GM19452 (cell line): ENCODE results near the gene STX18.
"Not testable (repeated sequence)": the region's sequence is repeated elsewhere in the genome, so short reads cannot be mapped to it uniquely, and the experiment has no call there.

ENCODE experiments used
- ATAC-seq: cut with Tn5 transposase; IDR thresholded peaks from one replicate; pipeline ENCODE4 v1.9.1; 2021; ENCODE audit not compliant: unreplicated experiment

The STX18 gene

GRCh38 chr4:4480685-4481398 is 61.0 kb downstream of the STX18 start:
- no peak for ATAC-seq

GRCh38 chr4:4480205-4480604 is 61.6 kb downstream of the STX18 start:
- ATAC-seq = no peak

GRCh38 chr4:4479366-4479765 is 62.5 kb downstream of the STX18 start:
- ATAC-seq = no peak

- no peak for ATAC-seq
Observed at GRCh38 chr4:4477796-4478195, 64.1 kb downstream of the STX18 start.

- ATAC-seq = no peak
Observed at GRCh38 chr4:4477391-4477790, 64.5 kb downstream of the STX18 start.

GRCh38 chr4:4474476-4474875 is 67.4 kb downstream of the STX18 start:
- no peak for ATAC-seq

GRCh38 chr4:4472344-4472958 is 69.4 kb downstream of the STX18 start:
- ATAC-seq = no peak

- ATAC-seq = no peak
Observed at GRCh38 chr4:4471195-4471594, 70.7 kb downstream of the STX18 start.

- no peak for ATAC-seq
Observed at GRCh38 chr4:4470208-4470607, 71.6 kb downstream of the STX18 start.

- ATAC-seq = not testable (repeated sequence)
Observed at GRCh38 chr4:4465238-4465637, 76.6 kb downstream of the STX18 start.

- no peak for ATAC-seq
Observed at GRCh38 chr4:4462970-4463369, 78.9 kb downstream of the STX18 start.

- ATAC-seq = no peak
Observed at GRCh38 chr4:4461850-4462249, 80.0 kb downstream of the STX18 start.

- ATAC-seq = no peak
Observed at GRCh38 chr4:4461178-4461577, 80.7 kb downstream of the STX18 start.

- no peak for ATAC-seq
Observed at GRCh38 chr4:4460759-4461158, 81.1 kb downstream of the STX18 start.

GRCh38 chr4:4459181-4459580 is 82.7 kb downstream of the STX18 start:
- ATAC-seq = no peak

GRCh38 chr4:4457803-4458553 is 83.9 kb downstream of the STX18 start:
- ATAC-seq = no peak

- ATAC-seq = no peak
Observed at GRCh38 chr4:4456816-4457578, 84.9 kb downstream of the STX18 start.

- ATAC-seq = no peak
Observed at GRCh38 chr4:4456351-4456750, 85.5 kb downstream of the STX18 start.

GRCh38 chr4:4455210-4455865 is 86.5 kb downstream of the STX18 start:
- ATAC-seq = peak; percentile 96

GRCh38 chr4:4446434-4446833 is 95.4 kb downstream of the STX18 start:
- no peak for ATAC-seq

- no peak for ATAC-seq
Observed at GRCh38 chr4:4443821-4444220, 98.0 kb downstream of the STX18 start.
